Astrocyte (in vitro differentiated cells and primary cell): ENCODE measurements around the gene HNF4A.

Experiments used
- EZH2 ChIP-seq: IDR thresholded peaks from 2 replicates; pipeline ENCODE4 v1.6.1; 2012; ENCODE audit warnings: mild to moderate bottlenecking, low read length, inconsistent platforms; ENCODE audit not compliant: insufficient read depth
- TF ChIP-seq, protein P1 (sequence below): IDR thresholded peaks from 2 replicates; pipeline ENCODE4 v1.5.1; 2011; ENCODE audit warnings: low read depth, mild to moderate bottlenecking, inconsistent platforms, low read length, moderate library complexity; ENCODE audit not compliant: insufficient read depth

- TF ChIP-seq, protein P1, sequence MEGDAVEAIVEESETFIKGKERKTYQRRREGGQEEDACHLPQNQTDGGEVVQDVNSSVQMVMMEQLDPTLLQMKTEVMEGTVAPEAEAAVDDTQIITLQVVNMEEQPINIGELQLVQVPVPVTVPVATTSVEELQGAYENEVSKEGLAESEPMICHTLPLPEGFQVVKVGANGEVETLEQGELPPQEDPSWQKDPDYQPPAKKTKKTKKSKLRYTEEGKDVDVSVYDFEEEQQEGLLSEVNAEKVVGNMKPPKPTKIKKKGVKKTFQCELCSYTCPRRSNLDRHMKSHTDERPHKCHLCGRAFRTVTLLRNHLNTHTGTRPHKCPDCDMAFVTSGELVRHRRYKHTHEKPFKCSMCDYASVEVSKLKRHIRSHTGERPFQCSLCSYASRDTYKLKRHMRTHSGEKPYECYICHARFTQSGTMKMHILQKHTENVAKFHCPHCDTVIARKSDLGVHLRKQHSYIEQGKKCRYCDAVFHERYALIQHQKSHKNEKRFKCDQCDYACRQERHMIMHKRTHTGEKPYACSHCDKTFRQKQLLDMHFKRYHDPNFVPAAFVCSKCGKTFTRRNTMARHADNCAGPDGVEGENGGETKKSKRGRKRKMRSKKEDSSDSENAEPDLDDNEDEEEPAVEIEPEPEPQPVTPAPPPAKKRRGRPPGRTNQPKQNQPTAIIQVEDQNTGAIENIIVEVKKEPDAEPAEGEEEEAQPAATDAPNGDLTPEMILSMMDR = no peak
- TF ChIP-seq EZH2 = no peak
These were observed 92.4 kb downstream of the HNF4A start for GRCh38 chr20:44447827-44448419.
